ENCODE results near the gene AQP10. TPM values are rescaled to one million over a fixed set of nuclear protein-coding genes. Genes with fewer than 3 reads are reported as not detected.
"Not testable (repeated sequence)": the region's sequence is repeated elsewhere in the genome, so short reads cannot be mapped to it uniquely, and the experiment has no call there.

Gene AQP10
- total RNA-seq, 3 donors from 2014 or later (not counting 1 experiment from before 2014, with no cell fraction given): 0.82 TPM; not detected in 2

GRCh38 chr1:154361357-154361756, 40.5 kb downstream of the AQP10 start:
- H3K4me3 Mint-ChIP-seq: no peak overlapping the region
- intact Hi-C loops (cut with micrococcal nuclease): no loop called here
- no peaks in the 10 kb centered on the region for H3K9me3 ChIP-seq (ENCODE audit: control insufficient read depth, insufficient read depth, low read length)
- H3K36me3 ChIP-seq (ENCODE audit: control insufficient read depth, insufficient read depth, low read length): no peaks in the 10 kb centered on the region
- no peak for TF ChIP-seq CTCF (IDR thresholded peaks at IDR 0.05)
- H3K36me3 Mint-ChIP-seq: no peaks in the 10 kb centered on the region
- WGBS (ENCODE audit: insufficient coverage): 69% methylated on average over 3 of the region's 3 CpGs
- H3K27me3 Mint-ChIP-seq (ENCODE audit: low read depth in 2 of 2): peaks cover 0 to 6% of the 10 kb centered on the region in 2 donors
- H3K4me3 ChIP-seq (ENCODE audit: low read length): no peak overlapping the region
- no peak overlapping the region for H3K27ac Mint-ChIP-seq
- H3K4me1 Mint-ChIP-seq: no peaks in the 10 kb centered on the region
- H3K9me3 Mint-ChIP-seq: no peaks in the 10 kb centered on the region
- H3K4me1 ChIP-seq (ENCODE audit: control insufficient read depth, insufficient read depth, low read length): no peaks in the 10 kb centered on the region
- DNase-seq (no peak), ATAC-seq (no peak)
- H3K27ac ChIP-seq (ENCODE audit: low read length): no peak overlapping the region
- H3K27me3 ChIP-seq (ENCODE audit: control insufficient read depth, insufficient read depth, low read length): no peaks in the 10 kb centered on the region

GRCh38 chr1:154371436-154371835, 50.5 kb downstream of the AQP10 start:
- Histone ChIP-seq H3K4me1 (ENCODE audit: control insufficient read depth, insufficient read depth, low read length) (no peaks in the 10 kb centered on the region), H3K4me3 (ENCODE audit: low read length) (no peak overlapping the region), H3K36me3 (ENCODE audit: control insufficient read depth, insufficient read depth, low read length) (no peaks in the 10 kb centered on the region), H3K9me3 (ENCODE audit: control insufficient read depth, insufficient read depth, low read length) (no peaks in the 10 kb centered on the region), H3K27me3 (ENCODE audit: control insufficient read depth, insufficient read depth, low read length) (no peaks in the 10 kb centered on the region), H3K27ac (ENCODE audit: low read length) (no peak overlapping the region)
- no peaks in the 10 kb centered on the region for H3K9me3 Mint-ChIP-seq
- ATAC-seq (no peak), DNase-seq (no peak)
- H3K27ac Mint-ChIP-seq: no peak overlapping the region
- intact Hi-C loops (cut with micrococcal nuclease): no loop called here
- no peaks in the 10 kb centered on the region for H3K36me3 Mint-ChIP-seq
- H3K27me3 Mint-ChIP-seq (ENCODE audit: low read depth in 2 of 2): no peaks in the 10 kb centered on the region
- H3K4me1 Mint-ChIP-seq: peaks cover 0 to 5% of the 10 kb centered on the region in 2 donors
- TF ChIP-seq CTCF (IDR thresholded peaks at IDR 0.05): no peak
- WGBS (ENCODE audit: insufficient coverage): 90% methylated on average over 6 of the region's 6 CpGs
- no peak overlapping the region for H3K4me3 Mint-ChIP-seq

- H3K4me1 Mint-ChIP-seq; DNase-seq; H3K9me3 Mint-ChIP-seq; H3K27me3 ChIP-seq (ENCODE audit: control insufficient read depth, insufficient read depth, low read length); H3K4me3 ChIP-seq (ENCODE audit: low read length); H3K4me3 Mint-ChIP-seq; intact Hi-C loops (cut with micrococcal nuclease); H3K27ac Mint-ChIP-seq; H3K27ac ChIP-seq (ENCODE audit: low read length); H3K27me3 Mint-ChIP-seq (ENCODE audit: low read depth in 2 of 2); H3K36me3 ChIP-seq (ENCODE audit: control insufficient read depth, insufficient read depth, low read length); H3K4me1 ChIP-seq (ENCODE audit: control insufficient read depth, insufficient read depth, low read length); H3K9me3 ChIP-seq (ENCODE audit: control insufficient read depth, insufficient read depth, low read length); H3K36me3 Mint-ChIP-seq: not testable (repeated sequence)
- 74% methylated on average over 5 of the region's 7 CpGs for WGBS (ENCODE audit: insufficient coverage)
- peak in 1 of 3 donors; percentile 17 for ATAC-seq
These were observed 53.0 kb downstream of the AQP10 start for GRCh38 chr1:154373777-154374357.

Other genes with a start within 250 kb of the AQP10 start
- gene NUP210L, start 166.0 kb upstream of the AQP10 start, total RNA-seq: under 1 TPM; 0.13 to 0.24 (median 0.18) TPM
- gene TPM3, start 129.0 kb upstream of the AQP10 start, total RNA-seq: 100 to 1,000 TPM; 516 to 622 (median 551) TPM
- gene CFAP141, start 114.8 kb upstream of the AQP10 start, total RNA-seq: 1 to 10 TPM in 1 of 3 donors, not detected in 2; 1.2 TPM
- gene UBAP2L, start 100.1 kb upstream of the AQP10 start, total RNA-seq: 100 to 1,000 TPM; 195 to 220 (median 218) TPM
- gene HAX1, start 48.5 kb upstream of the AQP10 start, total RNA-seq: 10 to 100 TPM; 36.5 to 52.8 (median 40.0) TPM
- gene ATP8B2, start 4.4 kb downstream of the AQP10 start, total RNA-seq: 10 to 100 TPM; 47.8 to 67.5 (median 59.3) TPM
- 10 to 100 TPM in 1 of 3 donors, 1 to 10 TPM in 2; 2.0 to 10.6 (median 3.8) TPM for gene IL6R, start 84.2 kb downstream of the AQP10 start, total RNA-seq
- under 1 TPM in 1 of 3 donors, not detected in 2; 0.38 TPM for gene TDRD10, start 181.1 kb downstream of the AQP10 start, total RNA-seq
- gene SHE, start 181.3 kb downstream of the AQP10 start, total RNA-seq: under 1 TPM in 2 of 3 donors, not detected in 1; 0.10 to 0.14 TPM
- gene UBE2Q1, start 237.6 kb downstream of the AQP10 start, total RNA-seq: 100 to 1,000 TPM; 100 to 137 (median 112) TPM
- gene CHRNB2, start 246.7 kb downstream of the AQP10 start, total RNA-seq: not detected